H1 (cell line): ENCODE measurements around the gene ADAMTS8. TPM values are rescaled to one million over a fixed set of nuclear protein-coding genes. Genes with fewer than 3 reads are reported as not detected.

Source experiments
- CTCF ChIA-PET: fragments of 300-600 bp; sonication (Branson Sonifier 250); formaldehyde crosslinking; loops from one replicate; lab custom pipeline; 2021; ENCODE audit not compliant: partially characterized antibody; lab: Charles Lee
- POLR2A ChIA-PET: fragments of 300-600 bp; sonication (Branson Sonifier 250); formaldehyde crosslinking; loops from one replicate; lab custom pipeline; 2021; ENCODE audit warnings: inconsistent platforms; ENCODE audit not compliant: partially characterized antibody; lab: Charles Lee
- DNase-seq, 2 experiments: peaks; one replicate each; pipeline versions ENCODE4 v3.0.0 to v3.0.0-alpha.2; 2010 to 2022; ENCODE audit warnings: low spot score in 2 of 2, low read depth in 1 of 2, mixed read lengths in 1 of 2
- FAIRE-seq: peaks from 2 replicates; lab custom pipeline; 2011; peaks lifted over from hg19 to GRCh38; lab: Jason Lieb, UNC
- H2AFZ ChIP-seq: 2 replicates; pipeline ENCODE4 v1.8.1; 2012; ENCODE audit warnings: low read length, inconsistent platforms
- H2AK5ac ChIP-seq: 2 replicates; pipeline ENCODE4 v1.6.1; 2013; ENCODE audit warnings: low read depth, low read length
- H2BK120ac ChIP-seq: replicated peaks from 2 replicates; pipeline ENCODE3; 2013; ENCODE audit warnings: low read depth, low read length, inconsistent platforms
- H2BK12ac ChIP-seq: 2 replicates; pipeline ENCODE4 v1.6.1; 2013; ENCODE audit warnings: low read depth, low read length
- H2BK15ac ChIP-seq: 2 replicates; pipeline ENCODE4 v1.6.1; 2013; ENCODE audit warnings: low read length
- H2BK20ac ChIP-seq: 2 replicates; pipeline ENCODE4 v1.6.1; 2013; ENCODE audit warnings: low read length
- H2BK5ac ChIP-seq: 2 replicates; pipeline ENCODE4 v1.6.1; 2013; ENCODE audit warnings: low read depth, low read length
- H3K14ac ChIP-seq: 2 replicates; pipeline ENCODE4 v1.6.1; 2013; ENCODE audit warnings: inconsistent platforms; ENCODE audit not compliant: insufficient read length
- H3K18ac ChIP-seq: 2 replicates; pipeline ENCODE4 v1.6.1; 2013; ENCODE audit warnings: low read length; ENCODE audit errors: extremely low read depth
- H3K23ac ChIP-seq: 2 replicates; pipeline ENCODE4 v1.6.1; 2013; ENCODE audit warnings: inconsistent platforms; ENCODE audit not compliant: insufficient read length
- H3K23me2 ChIP-seq: 2 replicates; pipeline ENCODE4 v1.6.1; 2013; ENCODE audit warnings: low read depth, low read length
- H3K27ac ChIP-seq: 2 replicates; pipeline ENCODE4 v1.6.1; 2011; ENCODE audit warnings: low read depth, low read length, inconsistent platforms
- H3K27me3 ChIP-seq, 4 experiments: replicated peaks in 1 of 4; 1 replicate in 1 of 4; 2 replicates in 3 of 4; pipeline versions ENCODE4 v1.6.1 to v1.8.1; 2011 to 2013; ENCODE audit warnings: low read length in 3 of 4, mild to moderate bottlenecking in 3 of 4, inconsistent platforms in 2 of 4, mixed read lengths in 2 of 4, moderate library complexity in 1 of 4; ENCODE audit not compliant: control insufficient read depth in 3 of 4, insufficient read depth in 3 of 4; ENCODE audit errors: extremely low read depth in 1 of 4
- H3K36me3 ChIP-seq, 4 experiments: 2 replicates each; pipeline versions ENCODE4 v1.6.1 to v1.8.1; 2011 to 2013; ENCODE audit warnings: mild to moderate bottlenecking in 4 of 4, low read length in 3 of 4, moderate library complexity in 2 of 4, control low read depth in 1 of 4, inconsistent platforms in 1 of 4; ENCODE audit not compliant: insufficient read depth in 4 of 4, control insufficient read depth in 2 of 4
- H3K4ac ChIP-seq: replicated peaks from 2 replicates; pipeline ENCODE3; 2013; ENCODE audit warnings: low read length, low read depth, mixed read lengths, inconsistent platforms; ENCODE audit not compliant: insufficient read length
- H3K4me1 ChIP-seq, 4 experiments: replicated peaks in 1 of 4; 1 replicate in 1 of 4; 2 replicates in 3 of 4; pipeline versions ENCODE4 v1.6.1 to v1.8.1; 2011 to 2013; ENCODE audit warnings: low read length in 3 of 4, inconsistent platforms in 2 of 4, mixed read lengths in 1 of 4; ENCODE audit not compliant: insufficient read depth in 4 of 4, control insufficient read depth in 3 of 4
- H3K4me2 ChIP-seq, 2 experiments: 2 replicates each; pipeline versions ENCODE4 v1.6.1 to v1.8.1; 2011 to 2013; ENCODE audit warnings: low read depth in 2 of 2, low read length in 2 of 2, control low read depth in 1 of 2, inconsistent platforms in 1 of 2, mild to moderate bottlenecking in 1 of 2; ENCODE audit not compliant: insufficient read depth in 1 of 2
- H3K4me3 ChIP-seq, 4 experiments: fragments of 200-600, 300-600 bp in 1 of 4; sonication (generic), shearing (Covaris generic), sonication (Bioruptor Twin) in 1 of 4; 2 replicates each; pipeline versions ENCODE4 v1.5.1 to v1.8.1; 2011 to 2016; ENCODE audit warnings: low read length in 4 of 4, low read depth in 3 of 4, control low read depth in 2 of 4, inconsistent platforms in 2 of 4, mild to moderate bottlenecking in 2 of 4, mixed read lengths in 1 of 4, moderate library complexity in 1 of 4; ENCODE audit not compliant: insufficient read depth in 2 of 4; ENCODE audit errors: extremely low read depth in 1 of 4
- H3K56ac ChIP-seq: replicated peaks from 2 replicates; pipeline ENCODE3; 2013; ENCODE audit warnings: low read depth, mild to moderate bottlenecking, mixed read lengths, low read length, inconsistent platforms; ENCODE audit not compliant: insufficient read length
- H3K79me1 ChIP-seq: 2 replicates; pipeline ENCODE4 v1.6.1; 2013; ENCODE audit warnings: low read depth, low read length, control low read depth
- H3K79me2 ChIP-seq, 2 experiments: 2 replicates each; pipeline versions ENCODE4 v1.6.1 to v1.8.1; 2012 to 2013; ENCODE audit warnings: low read length in 2 of 2, mild to moderate bottlenecking in 2 of 2, inconsistent platforms in 1 of 2; ENCODE audit not compliant: insufficient read depth in 2 of 2, control insufficient read depth in 1 of 2
- H3K9ac ChIP-seq, 4 experiments: replicated peaks in 1 of 4; 1 replicate in 1 of 4; 2 replicates in 3 of 4; pipeline versions ENCODE4 v1.6.1 to v1.8.1; 2011 to 2013; ENCODE audit warnings: low read depth in 3 of 4, low read length in 3 of 4, control low read depth in 2 of 4, mild to moderate bottlenecking in 2 of 4, moderate library complexity in 2 of 4, inconsistent platforms in 1 of 4; ENCODE audit errors: extremely low read depth in 1 of 4
- H3K9me3 ChIP-seq, 2 experiments: 2 replicates each; pipeline versions ENCODE4 v1.6.1 to v1.8.1; 2012 to 2013; ENCODE audit warnings: mild to moderate bottlenecking in 2 of 2, moderate library complexity in 2 of 2, control low read depth in 1 of 2, inconsistent platforms in 1 of 2, low read depth in 1 of 2, low read length in 1 of 2, mixed read lengths in 1 of 2; ENCODE audit not compliant: insufficient read depth in 2 of 2
- H4K20me1 ChIP-seq, 2 experiments: replicated peaks in 1 of 2; 2 replicates each; pipeline versions ENCODE3 to v1.8.1; 2011 to 2013; ENCODE audit warnings: inconsistent platforms in 2 of 2, low read length in 2 of 2, mild to moderate bottlenecking in 1 of 2; ENCODE audit not compliant: insufficient read depth in 2 of 2, control insufficient read depth in 1 of 2
- H4K5ac ChIP-seq: 2 replicates; pipeline ENCODE4 v1.6.1; 2013; ENCODE audit warnings: low read length, low read depth, mixed read lengths, inconsistent platforms; ENCODE audit not compliant: insufficient read length
- H4K8ac ChIP-seq: 2 replicates; pipeline ENCODE4 v1.8.0; 2013; ENCODE audit warnings: mild to moderate bottlenecking, moderate library complexity, low read length, inconsistent platforms; ENCODE audit not compliant: insufficient read depth; ENCODE audit errors: extremely low read depth
- H4K91ac ChIP-seq: replicated peaks from 2 replicates; pipeline ENCODE3; 2013; ENCODE audit warnings: low read length, mixed read lengths, inconsistent platforms; ENCODE audit not compliant: insufficient read length
- CBX5 ChIP-seq: fragments of 300-800, 300-1000 bp; sonication (generic); IDR thresholded peaks from 2 replicates; pipeline ENCODE4 v1.7.1; 2016; ENCODE audit warnings: antibody characterized with exemption, low read length, low read depth
- CTBP2 ChIP-seq: IDR thresholded peaks from 2 replicates; pipeline ENCODE4 v1.7.0; 2011; ENCODE audit warnings: borderline replicate concordance, mild to moderate bottlenecking, moderate library complexity, mixed read lengths, low read length; ENCODE audit not compliant: insufficient read depth, insufficient read length
- NRF1 ChIP-seq: IDR thresholded peaks from 2 replicates; pipeline ENCODE4 v1.6.1; 2011; ENCODE audit warnings: mild to moderate bottlenecking, low read depth, low read length, improper control_type of control experiment
- POU5F1 ChIP-seq: IDR thresholded peaks from 2 replicates; pipeline ENCODE4 v1.6.1; 2011; ENCODE audit warnings: low read depth, mild to moderate bottlenecking, low read length, moderate library complexity
- YY1 ChIP-seq: IDR thresholded peaks from 2 replicates; pipeline ENCODE4 v1.6.1; 2011; ENCODE audit warnings: low read depth, mild to moderate bottlenecking, low read length
- WGBS, 2 experiments: shearing (Covaris generic) in 1 of 2; methylation state at CpG; one replicate each; pipeline versions ENCODE4 v1.1.6 to v1.1.7; 2013 to 2015; ENCODE audit warnings: low lambda C conversion rate in 2 of 2, mixed read lengths in 2 of 2, inconsistent platforms in 1 of 2, low coverage in 1 of 2, missing lambda C conversion rate in 1 of 2; ENCODE audit not compliant: insufficient replicate concordance in 2 of 2, insufficient coverage in 1 of 2, insufficient read length in 1 of 2; ENCODE audit errors: extremely low coverage in 1 of 2, missing lambda C conversion rate in 1 of 2; 5-methylcytosine and 5-hydroxymethylcytosine counted together
- polyA plus RNA-seq, 7 experiments: library from polyadenylated mRNA; depleted of rRNA in 3 of 7; stranded (reverse) in 5 of 7; unstranded in 2 of 7; fragments of >200 nt in 5 of 7; fragments of 200-250 nt in 2 of 7; gene quantifications; 1 replicate in 5 of 7; 2 replicates in 1 of 7; 4 replicates in 1 of 7; pipeline versions ENCODE4 v1.2.1 to v1.2.3, GENCODE V29; 2011 to 2013; ENCODE audit warnings: missing spikeins in 2 of 7, mixed read lengths in 2 of 7
- total RNA-seq: library from RNA; stranded (reverse); fragmentation: NEBNext Ultra II Directional; extraction: Animal tissue kit (Norgen Biotek cat#: 25700); gene quantifications from 2 replicates; pipeline ENCODE4 v1.2.1, GENCODE V29; 2021
- TF ChIP-seq, protein P1 (sequence below), 3 experiments: IDR thresholded peaks; 1 replicate in 2 of 3; 2 replicates in 1 of 3; pipeline versions ENCODE4 v1.5.1 to v1.6.1; 2011; ENCODE audit warnings: low read length in 3 of 3, mild to moderate bottlenecking in 3 of 3, inconsistent platforms in 2 of 3, low read depth in 1 of 3, moderate library complexity in 1 of 3; ENCODE audit not compliant: insufficient read depth in 1 of 3; ENCODE audit errors: control extremely low read depth in 1 of 3
- TF ChIP-seq, protein P2 (sequence below): IDR thresholded peaks from 2 replicates; pipeline ENCODE4 v1.6.1; 2012; ENCODE audit warnings: inconsistent platforms

ADAMTS8 gene
- total and polyA plus RNA-seq, 2 of the 8 experiments (the other 6 are each of a cell fraction or from before 2014, with no cell fraction given) = 9.3 to 16.6 TPM

DNA sequence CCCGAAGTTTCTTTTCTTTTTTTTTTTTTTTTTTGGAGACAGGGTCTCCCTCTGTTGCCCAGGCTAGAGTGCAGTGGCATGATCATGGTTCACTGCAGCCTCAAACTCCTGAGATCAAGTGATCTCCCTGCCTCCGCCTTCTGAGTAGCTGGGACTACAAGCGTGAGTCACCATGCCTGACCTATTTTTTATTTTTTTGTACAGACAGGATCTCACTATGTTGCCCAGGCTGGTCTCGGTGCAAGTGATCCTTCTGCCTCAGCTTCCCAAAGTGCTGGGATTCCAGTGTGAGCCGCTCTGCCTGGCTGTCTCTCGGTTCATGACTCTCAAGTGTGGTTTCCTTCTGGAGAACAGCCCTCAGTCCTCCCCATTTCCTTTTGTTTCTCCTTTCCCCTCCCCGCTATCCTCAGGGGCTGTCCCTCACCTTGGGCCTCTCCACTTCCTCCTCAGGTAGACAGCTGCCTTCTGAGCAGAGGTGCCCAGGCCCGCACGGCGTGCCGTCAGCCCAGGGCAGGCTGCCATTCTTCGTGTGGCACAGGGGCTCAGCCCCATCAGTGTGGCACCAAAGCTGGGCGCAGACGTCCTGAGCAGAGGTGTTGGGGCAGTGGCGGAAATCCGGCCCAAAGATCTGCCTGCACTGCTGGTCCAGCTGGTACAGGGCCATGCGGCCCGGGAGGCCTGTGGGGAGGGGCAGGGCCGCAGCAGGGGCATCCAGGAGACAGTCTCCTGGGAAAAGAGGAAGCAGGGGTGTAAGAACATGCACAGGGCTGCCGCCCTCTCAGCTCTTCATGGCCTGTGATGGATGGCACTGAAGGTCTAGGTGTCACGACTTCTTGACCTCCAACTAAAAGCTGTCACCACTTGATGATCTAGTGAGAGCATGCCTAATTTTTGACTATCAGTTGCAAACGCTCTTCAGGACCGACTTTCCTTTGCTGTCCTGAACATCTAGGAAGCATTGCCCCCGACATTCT is 14.0 kb downstream of the ADAMTS8 start:
- Histone ChIP-seq H3K56ac (no peak overlapping the region), H3K9ac (no peak overlapping the region), H3K4me2 (no peak overlapping the region), H4K91ac (peak overlapping the region; percentile 87), H2AFZ (no peak overlapping the region), H2BK15ac (no peak overlapping the region), H3K23me2 (no peaks in the 10 kb centered on the region), H4K5ac (no peak overlapping the region), H3K79me1 (no peaks in the 10 kb centered on the region), H2BK120ac (no peak overlapping the region), H3K23ac (no peak overlapping the region), H3K79me2 (no peaks in the 10 kb centered on the region), H3K14ac (no peak overlapping the region), H3K9me3 (no peaks in the 10 kb centered on the region), H2AK5ac (no peak overlapping the region), H2BK20ac (no peak overlapping the region; the same call in 1 of the 2 replicates), H3K4ac (no peak overlapping the region), H3K4me3 (no peak overlapping the region), H3K4me1 (no peaks in the 10 kb centered on the region; a peak in 1 of 7 replicates), H3K27ac (no peak overlapping the region), H3K18ac (no peak overlapping the region), H2BK12ac (no peak overlapping the region), H2BK5ac (peak overlapping the region; percentile 60; the same call in 1 of the 2 replicates), H4K8ac (no peak overlapping the region; the same call in 1 of the 2 replicates), H4K20me1 (no peaks in the 10 kb centered on the region), H3K27me3 (no peaks in the 10 kb centered on the region), H3K36me3 (0 out of 8 replicates have a peak, but pooled peaks cover 0 to 4% (median 0%) of the 10 kb centered on the region in 4 experiments)
- WGBS, 2 experiments = 90% methylated on average over 24 of the region's 24 CpGs; no CpG with 5 or more reads in 1 of the 2 experiments
- POLR2A ChIA-PET = interaction anchor here (1.0 to 4.5 kb wide), 7 partner anchors 9 to 198 kb away, joined by 3 to 26 read pairs (median 3); no protein-coding TSS in a partner anchor
- FAIRE-seq = no peak
- DNase-seq = no peak
- TF ChIP-seq POU5F1 (no peak), NRF1 (no peak), YY1 (no peak), CTBP2 (no peak), CBX5 (no peak)
- TF ChIP-seq, protein P1, sequence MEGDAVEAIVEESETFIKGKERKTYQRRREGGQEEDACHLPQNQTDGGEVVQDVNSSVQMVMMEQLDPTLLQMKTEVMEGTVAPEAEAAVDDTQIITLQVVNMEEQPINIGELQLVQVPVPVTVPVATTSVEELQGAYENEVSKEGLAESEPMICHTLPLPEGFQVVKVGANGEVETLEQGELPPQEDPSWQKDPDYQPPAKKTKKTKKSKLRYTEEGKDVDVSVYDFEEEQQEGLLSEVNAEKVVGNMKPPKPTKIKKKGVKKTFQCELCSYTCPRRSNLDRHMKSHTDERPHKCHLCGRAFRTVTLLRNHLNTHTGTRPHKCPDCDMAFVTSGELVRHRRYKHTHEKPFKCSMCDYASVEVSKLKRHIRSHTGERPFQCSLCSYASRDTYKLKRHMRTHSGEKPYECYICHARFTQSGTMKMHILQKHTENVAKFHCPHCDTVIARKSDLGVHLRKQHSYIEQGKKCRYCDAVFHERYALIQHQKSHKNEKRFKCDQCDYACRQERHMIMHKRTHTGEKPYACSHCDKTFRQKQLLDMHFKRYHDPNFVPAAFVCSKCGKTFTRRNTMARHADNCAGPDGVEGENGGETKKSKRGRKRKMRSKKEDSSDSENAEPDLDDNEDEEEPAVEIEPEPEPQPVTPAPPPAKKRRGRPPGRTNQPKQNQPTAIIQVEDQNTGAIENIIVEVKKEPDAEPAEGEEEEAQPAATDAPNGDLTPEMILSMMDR (IDR thresholded peaks at IDR 0.05; ENCODE audit: control extremely low read depth in 1 of 3, insufficient read depth in 1 of 3, low read depth in 1 of 3, low read length in 3 of 3) = no peak
- TF ChIP-seq, protein P2, sequence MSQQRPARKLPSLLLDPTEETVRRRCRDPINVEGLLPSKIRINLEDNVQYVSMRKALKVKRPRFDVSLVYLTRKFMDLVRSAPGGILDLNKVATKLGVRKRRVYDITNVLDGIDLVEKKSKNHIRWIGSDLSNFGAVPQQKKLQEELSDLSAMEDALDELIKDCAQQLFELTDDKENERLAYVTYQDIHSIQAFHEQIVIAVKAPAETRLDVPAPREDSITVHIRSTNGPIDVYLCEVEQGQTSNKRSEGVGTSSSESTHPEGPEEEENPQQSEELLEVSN = no peak
- CTCF ChIA-PET = interaction anchor here (0.7 to 5.9 kb wide), 5 partner anchors 11 to 202 kb away, joined by 3 to 31 read pairs (median 4); partner anchors contain the start of gene ADAMTS8
